Fibroblast of mammary gland (primary cell): ENCODE data around the gene MATCAP1.

ENCODE experiments used
- DNase-seq: peaks from one replicate; pipeline ENCODE4 v3.0.0-alpha.2; 2010; ENCODE audit warnings: low read depth
- H3K4me3 ChIP-seq: 2 replicates; pipeline ENCODE4 v1.5.1; 2011; ENCODE audit warnings: low read depth, mild to moderate bottlenecking, low read length, moderate library complexity; ENCODE audit not compliant: control insufficient read depth
- TF ChIP-seq, protein P1 (sequence below): conservative IDR thresholded peaks from 2 replicates; pipeline ENCODE4 v1.5.1; 2011; ENCODE audit warnings: low read depth, low read length, inconsistent platforms; ENCODE audit not compliant: control insufficient read depth, insufficient read depth

MATCAP1 gene

DNA sequence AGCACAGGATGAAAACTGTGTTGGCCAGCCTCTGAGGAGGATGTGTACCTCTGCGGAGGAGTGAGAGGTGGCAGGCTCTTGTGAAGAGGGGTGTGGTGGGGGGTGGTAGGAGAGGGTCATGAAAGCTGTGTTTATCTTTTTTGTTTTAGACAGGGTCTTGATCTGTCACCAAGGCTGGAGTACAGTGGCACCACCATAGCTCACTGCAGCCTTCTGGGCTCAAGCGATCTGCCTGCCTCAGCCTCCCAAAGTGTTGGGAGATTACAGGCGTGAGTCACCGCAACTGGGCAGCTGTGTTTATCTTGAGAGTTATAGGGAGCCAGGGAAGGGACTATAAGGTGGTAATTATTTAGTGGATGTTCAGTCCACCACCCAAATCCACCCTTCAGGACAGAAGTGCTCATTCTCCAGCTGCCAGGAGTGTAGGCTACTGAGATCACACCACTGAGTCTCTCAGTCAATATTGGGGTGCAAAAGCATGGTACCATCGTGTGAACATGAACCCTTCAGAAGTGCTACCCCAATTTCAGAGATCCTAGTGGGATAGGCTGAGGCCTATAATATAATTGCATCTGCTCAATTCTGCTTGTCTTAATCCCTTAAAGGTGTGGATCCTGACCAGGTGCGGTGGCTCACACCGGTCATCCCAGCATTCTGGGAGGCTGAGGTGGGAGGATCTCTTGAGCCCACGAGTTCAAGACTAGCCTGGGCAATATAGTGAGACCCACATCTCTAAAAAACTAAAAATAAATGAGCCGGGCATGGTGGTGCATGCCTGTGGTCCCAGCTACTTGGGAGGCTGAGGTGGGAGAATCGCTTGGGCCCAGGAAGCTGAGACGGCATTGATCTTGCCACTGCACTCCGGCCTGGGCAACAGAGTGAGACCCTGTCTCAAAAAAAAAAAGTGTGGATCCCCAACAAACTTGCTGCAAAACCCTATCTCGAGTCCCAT lies 7.0 kb upstream of the MATCAP1 start:
- DNase-seq: no peak
- TF ChIP-seq, protein P1, sequence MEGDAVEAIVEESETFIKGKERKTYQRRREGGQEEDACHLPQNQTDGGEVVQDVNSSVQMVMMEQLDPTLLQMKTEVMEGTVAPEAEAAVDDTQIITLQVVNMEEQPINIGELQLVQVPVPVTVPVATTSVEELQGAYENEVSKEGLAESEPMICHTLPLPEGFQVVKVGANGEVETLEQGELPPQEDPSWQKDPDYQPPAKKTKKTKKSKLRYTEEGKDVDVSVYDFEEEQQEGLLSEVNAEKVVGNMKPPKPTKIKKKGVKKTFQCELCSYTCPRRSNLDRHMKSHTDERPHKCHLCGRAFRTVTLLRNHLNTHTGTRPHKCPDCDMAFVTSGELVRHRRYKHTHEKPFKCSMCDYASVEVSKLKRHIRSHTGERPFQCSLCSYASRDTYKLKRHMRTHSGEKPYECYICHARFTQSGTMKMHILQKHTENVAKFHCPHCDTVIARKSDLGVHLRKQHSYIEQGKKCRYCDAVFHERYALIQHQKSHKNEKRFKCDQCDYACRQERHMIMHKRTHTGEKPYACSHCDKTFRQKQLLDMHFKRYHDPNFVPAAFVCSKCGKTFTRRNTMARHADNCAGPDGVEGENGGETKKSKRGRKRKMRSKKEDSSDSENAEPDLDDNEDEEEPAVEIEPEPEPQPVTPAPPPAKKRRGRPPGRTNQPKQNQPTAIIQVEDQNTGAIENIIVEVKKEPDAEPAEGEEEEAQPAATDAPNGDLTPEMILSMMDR: no peak
- no peak overlapping the region for H3K4me3 ChIP-seq

- TF ChIP-seq, protein P1: no peak
- DNase-seq: no peak
- no peak within 1 kb of the TSS for H3K4me3 ChIP-seq
These were observed 6.3 kb upstream of the MATCAP1 start, which contains the start of gene EXOC3L1 for GRCh38 chr16:67190041-67190440. Gene EXOC3L1 (minus strand): TSS chr16:67190136. CDS start chr16:67189676, 460 bp downstream.

GRCh38 chr16:67188798-67189197 lies 5.0 kb upstream of the MATCAP1 start:
- no peak overlapping the region for H3K4me3 ChIP-seq
- no peak for DNase-seq
- TF ChIP-seq, protein P1: no peak

GRCh38 chr16:67188323-67188722 lies 4.6 kb upstream of the MATCAP1 start:
- TF ChIP-seq, protein P1: no peak
- DNase-seq: no peak
- H3K4me3 ChIP-seq: no peak overlapping the region

GRCh38 chr16:67187175-67187890 lies 3.6 kb upstream of the MATCAP1 start:
- H3K4me3 ChIP-seq: no peak overlapping the region
- DNase-seq: no peak
- TF ChIP-seq, protein P1: no peak

GRCh38 chr16:67186550-67186950 lies 2.8 kb upstream of the MATCAP1 start:
- TF ChIP-seq, protein P1: no peak
- DNase-seq: no peak
- H3K4me3 ChIP-seq: no peak overlapping the region
